Kidney glomerular epithelial cell (primary cell): Measurements from ENCODE around the gene VAV2.
"Not testable (repeated sequence)": the region's sequence is repeated elsewhere in the genome, so short reads cannot be mapped to it uniquely, and the experiment has no call there.

Experiments used
- DNase-seq: peaks from one replicate; lab custom pipeline; 2025; lab: John Stamatoyannopoulos, UW

Gene VAV2

GRCh38 chr9:133916159-133916541 lies 76.0 kb downstream of the VAV2 start:
- DNase-seq = no peak

GRCh38 chr9:133915534-133916158 lies 76.5 kb downstream of the VAV2 start:
- DNase-seq = no peak

- DNase-seq = no peak
Measured at GRCh38 chr9:133914442-133915342, 77.4 kb downstream of the VAV2 start.

GRCh38 chr9:133913571-133914369 lies 78.4 kb downstream of the VAV2 start:
- DNase-seq = no peak

- DNase-seq = no peak
Measured at GRCh38 chr9:133910855-133911514, 81.1 kb downstream of the VAV2 start.

GRCh38 chr9:133906932-133907910 lies 84.9 kb downstream of the VAV2 start:
- no peak for DNase-seq

GRCh38 chr9:133906218-133906617 lies 85.9 kb downstream of the VAV2 start:
- DNase-seq = no peak

- DNase-seq = no peak
Measured at GRCh38 chr9:133905493-133905892, 86.6 kb downstream of the VAV2 start.

GRCh38 chr9:133904346-133905090 lies 87.6 kb downstream of the VAV2 start:
- no peak for DNase-seq

GRCh38 chr9:133901184-133901835 lies 90.8 kb downstream of the VAV2 start:
- DNase-seq = no peak

GRCh38 chr9:133897675-133898074 lies 94.4 kb downstream of the VAV2 start:
- DNase-seq = no peak

- DNase-seq = not testable (repeated sequence)
Measured at GRCh38 chr9:133896007-133896406, 96.1 kb downstream of the VAV2 start.

GRCh38 chr9:133895335-133895734 lies 96.8 kb downstream of the VAV2 start:
- DNase-seq = no peak

GRCh38 chr9:133894377-133895321 lies 97.5 kb downstream of the VAV2 start:
- DNase-seq = no peak

GRCh38 chr9:133893191-133893994 lies 98.7 kb downstream of the VAV2 start:
- DNase-seq = no peak

GRCh38 chr9:133892193-133892920 lies 99.8 kb downstream of the VAV2 start:
- no peak for DNase-seq

GRCh38 chr9:133891741-133892140 lies 100.4 kb downstream of the VAV2 start:
- DNase-seq = no peak
